Thoracic aorta (tissue), 2 donors: Measurements from ENCODE around the gene NR4A3. TPM values are rescaled to one million over a fixed set of nuclear protein-coding genes. Genes with fewer than 3 reads are reported as not detected.

Experiments used
- ATAC-seq: fragments of 150-250 bp; one replicate; pipeline ENCODE4 v1.8.0; 2017; ENCODE audit warnings: low read depth; ENCODE audit not compliant: insufficient number of reproducible peaks, low FRiP score
- DNase-seq: peaks from one replicate; pipeline ENCODE4 v3.0.0-alpha.2; 2020; ENCODE audit warnings: low spot score
- H3K27ac ChIP-seq, 2 donors: fragments of 200-600 bp; sonication (generic); 1 replicate in 1 of 2; 2 replicates in 1 of 2; pipeline ENCODE4 v1.5.1; 2016; ENCODE audit warnings: mild to moderate bottlenecking in 2 of 2, moderate library complexity in 2 of 2
- H3K27me3 ChIP-seq: fragments of 200-600 bp; sonication (generic); replicated peaks from 2 replicates; pipeline ENCODE4 v1.6.0; 2016; ENCODE audit warnings: mild to moderate bottlenecking; ENCODE audit not compliant: insufficient read depth
- H3K36me3 ChIP-seq: fragments of 200-600 bp; sonication (generic); one replicate; pipeline ENCODE4 v1.5.1; 2016
- H3K4me1 ChIP-seq, 2 donors: fragments of 200-600 bp; sonication (generic); 1 replicate in 1 of 2; 2 replicates in 1 of 2; pipeline versions ENCODE4 v1.5.1 to v1.6.0; 2016; ENCODE audit warnings: low read depth in 2 of 2, mild to moderate bottlenecking in 1 of 2; ENCODE audit not compliant: control insufficient read depth in 1 of 2
- H3K4me3 ChIP-seq: fragments of 200-600 bp; sonication (generic); 2 replicates; pipeline ENCODE4 v1.5.1; 2016; ENCODE audit warnings: mild to moderate bottlenecking
- H3K9me3 ChIP-seq: fragments of 200-600 bp; sonication (generic); 2 replicates; pipeline ENCODE4 v1.5.1; 2016
- CTCF ChIP-seq: fragments of 200-600 bp; sonication (generic); IDR thresholded peaks from one replicate; pipeline ENCODE4 v1.5.1; 2019; ENCODE audit warnings: antibody characterized with exemption
- total RNA-seq, 2 donors: library from RNA; depleted of rRNA; stranded (reverse); fragments of >200 nt; gene quantifications; one replicate each; pipeline versions ENCODE4 v1.1.0 to v1.2.3, GENCODE V29; 2016

Gene NR4A3
- total RNA-seq, 2 donors from 2014 or later = 9.7 to 36.9 TPM

GRCh38 chr9:99878651-99879050 lies 57.0 kb downstream of the NR4A3 start:
- DNase-seq (no peak), ATAC-seq (no peak)
- H3K36me3 ChIP-seq = no peaks in the 10 kb centered on the region
- H3K9me3 ChIP-seq = no peaks in the 10 kb centered on the region
- H3K4me3 ChIP-seq = no peak overlapping the region
- H3K27me3 ChIP-seq = no peaks in the 10 kb centered on the region
- no peaks in the 10 kb centered on the region for H3K4me1 ChIP-seq
- TF ChIP-seq CTCF = no peak
- no peak overlapping the region for H3K27ac ChIP-seq

- DNase-seq = no peak
- H3K36me3 ChIP-seq = no peaks in the 10 kb centered on the region
- H3K4me1 ChIP-seq = no peaks in the 10 kb centered on the region
- no peak for TF ChIP-seq CTCF
- H3K9me3 ChIP-seq = no peaks in the 10 kb centered on the region
- no peak overlapping the region for H3K27ac ChIP-seq
- H3K4me3 ChIP-seq = no peak overlapping the region
- H3K27me3 ChIP-seq = no peaks in the 10 kb centered on the region
- no peak for ATAC-seq
These were observed 60.1 kb downstream of the NR4A3 start for GRCh38 chr9:99881769-99882168.

GRCh38 chr9:99885747-99886146 lies 64.1 kb downstream of the NR4A3 start:
- Histone ChIP-seq H3K9me3 (no peaks in the 10 kb centered on the region), H3K36me3 (no peaks in the 10 kb centered on the region), H3K4me3 (no peak overlapping the region), H3K27me3 (no peaks in the 10 kb centered on the region), H3K4me1 (no peaks in the 10 kb centered on the region), H3K27ac (no peak overlapping the region)
- DNase-seq (no peak), ATAC-seq (no peak)
- no peak for TF ChIP-seq CTCF

- H3K27ac ChIP-seq = no peak overlapping the region
- H3K9me3 ChIP-seq = no peaks in the 10 kb centered on the region
- no peak for ATAC-seq
- no peaks in the 10 kb centered on the region for H3K36me3 ChIP-seq
- no peaks in the 10 kb centered on the region for H3K27me3 ChIP-seq
- no peak for DNase-seq
- H3K4me3 ChIP-seq = no peak overlapping the region
- no peak for TF ChIP-seq CTCF
- H3K4me1 ChIP-seq = no peaks in the 10 kb centered on the region
These were observed 67.4 kb downstream of the NR4A3 start for GRCh38 chr9:99889120-99889519.

GRCh38 chr9:99894826-99895225 lies 73.1 kb downstream of the NR4A3 start:
- H3K4me1 ChIP-seq = no peaks in the 10 kb centered on the region
- no peak overlapping the region for H3K4me3 ChIP-seq
- H3K9me3 ChIP-seq = no peaks in the 10 kb centered on the region
- DNase-seq (no peak), ATAC-seq (no peak)
- no peaks in the 10 kb centered on the region for H3K27me3 ChIP-seq
- TF ChIP-seq CTCF = no peak
- no peaks in the 10 kb centered on the region for H3K36me3 ChIP-seq
- no peak overlapping the region for H3K27ac ChIP-seq
